NCI-H526 treated with DMSO at 0.1 percent for 48 hours (cell line): Measurements from ENCODE around the gene KRTAP8-1.

Experiments used
- DNase-seq: peaks from one replicate; lab custom pipeline; 2025; lab: John Stamatoyannopoulos, UW

Gene KRTAP8-1

GRCh38 chr21:30813174-30813573, at the start of gene KRTAP8-1:
KRTAP8-1 (minus strand) TSS chr21:30813274; CDS start chr21:30813220, 54 bp downstream.
- no peak for DNase-seq

GRCh38 chr21:30847627-30848500, 34.8 kb upstream of the KRTAP8-1 start:
- DNase-seq, result no peak

- DNase-seq, result no peak
Observed at GRCh38 chr21:30842990-30843389, 29.9 kb upstream of the KRTAP8-1 start.

GRCh38 chr21:30839304-30839703, 26.2 kb upstream of the KRTAP8-1 start:
- DNase-seq, result no peak

- DNase-seq, result no peak
Observed at GRCh38 chr21:30838536-30838935, 25.5 kb upstream of the KRTAP8-1 start.

- peak; percentile 5 for DNase-seq
Observed at GRCh38 chr21:30831194-30831765, 18.2 kb upstream of the KRTAP8-1 start.

- no peak for DNase-seq
Observed at GRCh38 chr21:30829659-30830058, 16.6 kb upstream of the KRTAP8-1 start, which contains the start of gene KRTAP7-1. KRTAP7-1 (minus strand) TSS chr21:30829759; CDS start chr21:30829698, 61 bp downstream.

- no peak for DNase-seq
Observed at GRCh38 chr21:30818837-30819610, 6.0 kb upstream of the KRTAP8-1 start.

- no peak for DNase-seq
Observed at GRCh38 chr21:30800605-30801004, 12.5 kb downstream of the KRTAP8-1 start.

- DNase-seq, result no peak
Observed at GRCh38 chr21:30793581-30794314, 19.3 kb downstream of the KRTAP8-1 start.

GRCh38 chr21:30779249-30779648, 33.8 kb downstream of the KRTAP8-1 start:
- no peak for DNase-seq

GRCh38 chr21:30769724-30770431, 43.2 kb downstream of the KRTAP8-1 start:
- no peak for DNase-seq
